HG03442 (cell line): ENCODE data around the gene CELSR3.

ENCODE experiments used
- ATAC-seq: cut with Tn5 transposase; IDR thresholded peaks from one replicate; pipeline ENCODE4 v1.9.1; 2021; ENCODE audit warnings: mild to moderate bottlenecking, moderate library complexity; ENCODE audit not compliant: unreplicated experiment

CELSR3 gene

DNA sequence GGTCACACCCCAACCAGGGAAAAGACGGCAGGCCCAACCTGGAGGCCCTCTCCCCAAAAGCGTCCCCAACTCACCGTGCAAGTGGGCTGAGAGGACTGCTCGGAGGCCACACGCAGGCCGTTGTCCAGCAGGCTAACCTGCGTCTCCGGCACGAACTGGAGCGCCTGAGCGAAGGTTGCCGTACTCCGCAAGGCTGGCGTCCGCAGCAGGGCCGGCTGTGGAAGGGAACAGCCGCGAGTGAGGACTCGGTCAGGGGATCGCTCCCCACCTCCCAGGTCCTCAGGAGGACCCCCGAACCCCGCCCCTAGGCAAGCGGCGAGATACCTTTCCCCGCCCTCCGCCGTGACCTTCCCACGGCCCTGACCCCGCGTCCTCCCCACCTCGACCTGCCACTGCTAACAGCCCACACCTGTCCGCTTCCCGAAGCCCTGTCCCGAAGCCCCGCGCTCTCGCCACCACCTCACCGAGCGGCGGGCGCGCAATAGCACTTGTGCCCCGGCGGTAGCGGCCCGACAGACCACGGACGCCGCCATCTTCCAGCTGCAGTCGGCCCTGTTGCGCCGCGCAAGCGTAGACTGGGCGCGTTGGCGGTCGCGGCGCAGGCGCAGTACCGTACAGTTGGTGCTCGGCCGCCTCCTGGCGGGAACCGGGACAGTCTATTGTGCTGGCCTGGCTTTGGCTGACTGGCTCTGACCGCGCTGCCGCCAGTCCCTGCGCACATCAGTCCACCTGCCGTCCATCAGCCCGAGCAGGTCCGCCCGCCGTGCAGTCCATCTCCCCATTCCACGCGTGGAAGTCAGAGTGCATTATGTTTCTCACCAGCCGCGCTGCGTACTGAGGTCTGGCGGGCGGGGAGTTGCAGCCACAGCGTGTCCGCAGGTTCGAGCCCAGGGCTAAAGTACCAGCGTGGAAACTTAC lies 53.3 kb downstream of the CELSR3 start, which contains the start of gene UQCRC1:
Gene UQCRC1, minus strand, starts transcription at position 559 of the 918 bp plus-strand sequence. Its CDS starts 26 bp downstream, at position 533.
- ATAC-seq: peak; percentile 94

DNA sequence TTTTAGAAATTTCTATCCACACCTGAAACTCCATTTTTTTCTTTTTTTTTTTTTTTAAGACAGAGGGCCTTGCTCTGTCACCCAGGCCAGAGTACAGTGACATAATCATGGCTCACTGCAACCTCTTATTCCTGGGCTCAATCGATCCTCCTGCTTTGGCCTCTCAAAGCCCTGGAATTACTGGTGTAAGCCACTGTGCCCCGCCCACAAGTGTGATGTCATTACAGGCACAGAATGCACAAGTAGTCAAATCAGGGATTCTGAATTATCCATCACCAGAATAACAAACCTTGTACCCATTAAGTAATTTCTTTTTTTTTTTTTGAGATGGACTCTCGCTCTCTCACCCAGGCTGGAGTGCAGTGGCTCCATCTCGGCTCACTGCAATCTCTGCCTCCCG lies 55.2 kb downstream of the CELSR3 start:
- no peak for ATAC-seq

DNA sequence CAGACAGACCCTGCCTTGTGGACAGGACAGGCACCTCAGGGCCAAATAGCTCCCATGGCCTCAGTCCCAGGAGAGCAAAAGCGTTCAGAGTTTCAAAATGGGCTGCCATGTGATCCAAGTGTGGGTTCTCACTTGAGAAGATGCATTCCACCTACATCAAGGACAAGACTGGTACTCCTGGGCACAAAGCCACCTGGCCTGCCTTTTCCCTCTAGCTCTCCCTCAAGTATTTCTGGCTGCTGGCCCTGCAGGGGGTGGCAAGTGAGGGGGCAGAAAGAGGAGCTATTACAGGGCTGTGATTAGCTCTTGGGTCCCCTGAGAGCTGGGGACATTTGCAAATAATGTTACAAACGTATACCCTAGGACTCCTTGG lies 61.1 kb downstream of the CELSR3 start:
- ATAC-seq: no peak

DNA sequence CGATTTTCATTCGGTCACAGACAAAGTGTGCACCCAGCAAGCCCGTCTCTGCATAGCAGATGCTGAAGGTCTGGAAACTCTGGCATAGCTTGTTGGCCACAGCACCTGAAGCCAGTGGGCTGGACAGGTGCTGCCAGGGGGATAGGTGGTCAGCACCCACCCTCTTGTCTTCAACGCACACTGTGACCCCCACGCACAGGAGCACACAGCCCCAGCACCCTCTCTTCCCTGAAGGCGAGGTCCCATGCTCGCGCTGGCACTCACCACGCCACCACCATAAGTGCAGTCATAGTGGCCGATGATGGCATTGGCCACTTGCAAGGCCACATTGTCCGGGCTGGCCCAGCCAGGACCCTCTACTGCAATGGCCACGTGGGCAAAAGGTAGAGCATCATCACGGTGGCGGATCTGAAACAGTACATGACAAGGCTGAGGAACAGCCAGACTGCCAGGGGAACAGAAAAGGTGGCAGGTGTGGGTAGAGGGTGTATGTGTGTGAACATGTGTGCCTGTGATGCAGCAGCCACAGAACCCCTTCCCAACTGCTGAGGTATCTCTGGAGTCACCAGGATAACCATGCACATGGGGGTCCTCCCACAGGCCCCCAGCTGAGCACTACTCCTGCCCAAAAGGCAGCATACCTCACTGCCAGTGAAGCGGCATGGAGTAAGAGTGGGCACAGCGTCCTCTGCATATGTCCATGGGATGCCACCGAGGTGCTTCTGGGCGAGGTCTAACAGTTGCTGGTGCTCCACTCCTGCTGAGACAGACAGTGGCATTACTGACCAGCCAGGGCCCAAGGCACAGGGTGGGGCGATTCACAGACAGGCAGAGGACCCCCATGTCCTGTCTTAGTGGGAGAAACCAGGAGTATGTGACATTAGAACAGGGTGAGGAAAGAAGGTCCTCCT lies 61.7 kb downstream of the CELSR3 start:
- no peak for ATAC-seq

DNA sequence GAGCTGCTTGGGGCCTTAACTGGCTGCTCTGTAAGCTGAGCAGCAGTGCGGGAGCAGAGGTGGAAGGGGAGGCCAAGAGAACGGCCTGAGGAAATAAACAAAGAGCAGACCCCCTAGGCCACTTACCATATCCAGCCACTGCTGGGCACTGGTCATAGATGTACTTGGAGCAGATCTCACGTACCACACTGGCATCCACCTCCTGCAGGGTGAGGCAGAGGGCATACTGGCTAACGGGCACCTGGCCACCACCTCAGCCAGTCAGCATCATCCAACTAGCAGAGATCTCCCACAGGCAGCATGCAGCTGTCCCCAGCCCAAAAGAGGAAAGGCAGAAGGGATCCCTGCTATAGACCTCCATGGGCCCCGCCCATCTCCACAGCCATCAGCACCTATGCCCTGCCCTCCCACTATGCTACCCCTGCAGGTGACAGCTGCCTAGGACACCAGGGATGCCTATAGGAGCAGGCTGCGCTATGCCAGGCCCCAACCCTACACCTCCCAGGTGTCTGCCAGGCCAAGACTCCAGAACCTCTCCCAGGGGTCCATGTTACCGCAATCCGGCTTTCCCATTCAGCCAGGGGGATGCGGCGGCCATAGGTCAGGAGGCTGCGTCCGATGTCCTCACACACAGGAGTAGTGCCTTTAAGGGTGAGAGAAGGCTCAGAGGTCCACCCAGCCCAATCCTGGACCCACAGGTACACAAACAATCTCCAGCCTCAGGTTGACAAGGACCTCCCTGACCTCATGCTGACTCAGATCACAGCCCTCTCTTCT lies 63.0 kb downstream of the CELSR3 start:
- no peak for ATAC-seq

DNA sequence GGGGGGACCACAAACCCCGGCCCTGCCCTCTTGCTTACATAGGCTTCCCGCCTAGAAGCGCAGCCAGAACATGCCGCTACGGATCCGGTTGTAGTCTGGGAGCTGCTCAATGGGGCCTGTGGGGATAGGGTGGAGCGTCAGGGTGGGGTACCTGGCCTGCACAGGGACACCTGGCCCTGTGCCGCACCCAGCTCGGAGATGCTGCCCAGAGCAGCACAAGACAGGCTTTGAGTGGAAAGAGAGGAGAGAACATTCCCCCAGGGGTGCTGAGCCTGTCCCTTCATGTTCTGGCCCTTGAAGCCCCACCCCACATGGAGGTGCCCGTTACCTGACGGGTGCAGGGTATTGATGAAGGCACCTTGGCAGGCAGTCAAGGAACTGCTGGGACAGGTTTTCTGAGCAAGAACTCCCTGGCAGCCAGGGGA lies 63.6 kb downstream of the CELSR3 start:
- no peak for ATAC-seq

DNA sequence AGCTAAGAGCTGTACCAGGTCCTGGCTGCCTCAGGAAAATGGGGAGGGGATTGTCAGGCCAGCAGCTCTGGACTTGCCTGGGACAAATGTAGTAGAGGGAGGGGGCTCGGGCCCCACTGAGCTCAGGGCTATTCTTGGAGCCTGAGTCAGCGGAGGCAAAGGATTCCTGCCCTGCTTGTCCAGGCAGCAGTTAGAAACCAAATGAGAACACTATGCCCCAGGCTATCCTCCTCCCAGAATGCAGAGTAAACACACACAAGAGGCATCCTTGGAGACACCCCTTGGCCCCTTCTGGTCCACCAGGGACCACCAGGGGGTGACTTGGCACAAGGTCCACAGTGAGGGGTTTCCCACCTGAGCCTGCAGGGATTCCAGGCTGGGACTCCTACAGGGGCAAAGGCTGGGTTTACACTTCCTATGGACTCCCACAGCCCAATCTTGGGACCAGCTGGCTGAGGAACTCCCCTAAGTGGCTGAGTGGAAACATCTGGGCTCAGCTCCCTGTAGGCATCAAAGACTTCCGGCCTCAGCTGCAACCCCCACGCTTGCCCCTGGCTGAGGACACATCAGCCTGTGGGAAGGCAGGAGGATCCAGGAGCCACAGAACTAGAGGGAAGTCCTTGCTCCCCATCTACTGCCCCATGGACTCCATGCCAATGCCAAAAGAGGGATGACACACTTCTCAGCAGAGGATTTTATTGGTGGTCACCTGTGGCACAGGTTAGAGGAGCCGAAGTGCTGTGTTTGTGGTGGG lies 64.2 kb downstream of the CELSR3 start:
- no peak for ATAC-seq

DNA sequence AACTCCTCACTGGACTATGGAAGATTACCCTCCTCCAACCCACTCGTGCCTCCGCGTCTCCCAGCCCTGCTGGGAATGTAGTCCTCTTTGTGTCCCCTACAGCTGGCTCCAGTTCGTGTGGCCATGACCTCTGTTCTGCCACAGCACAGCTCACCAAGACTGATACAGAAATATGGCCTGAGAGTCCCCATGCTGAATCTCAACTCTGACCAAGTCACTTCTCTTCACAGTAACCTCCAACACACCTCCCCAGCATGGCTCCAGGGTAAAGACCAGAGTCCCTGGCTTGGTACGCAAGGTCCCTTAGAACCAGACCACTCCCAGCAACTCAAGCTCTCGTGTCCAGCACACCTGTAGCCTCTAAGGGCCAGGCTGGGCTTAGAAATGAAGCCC lies 65.3 kb downstream of the CELSR3 start:
- ATAC-seq: no peak

DNA sequence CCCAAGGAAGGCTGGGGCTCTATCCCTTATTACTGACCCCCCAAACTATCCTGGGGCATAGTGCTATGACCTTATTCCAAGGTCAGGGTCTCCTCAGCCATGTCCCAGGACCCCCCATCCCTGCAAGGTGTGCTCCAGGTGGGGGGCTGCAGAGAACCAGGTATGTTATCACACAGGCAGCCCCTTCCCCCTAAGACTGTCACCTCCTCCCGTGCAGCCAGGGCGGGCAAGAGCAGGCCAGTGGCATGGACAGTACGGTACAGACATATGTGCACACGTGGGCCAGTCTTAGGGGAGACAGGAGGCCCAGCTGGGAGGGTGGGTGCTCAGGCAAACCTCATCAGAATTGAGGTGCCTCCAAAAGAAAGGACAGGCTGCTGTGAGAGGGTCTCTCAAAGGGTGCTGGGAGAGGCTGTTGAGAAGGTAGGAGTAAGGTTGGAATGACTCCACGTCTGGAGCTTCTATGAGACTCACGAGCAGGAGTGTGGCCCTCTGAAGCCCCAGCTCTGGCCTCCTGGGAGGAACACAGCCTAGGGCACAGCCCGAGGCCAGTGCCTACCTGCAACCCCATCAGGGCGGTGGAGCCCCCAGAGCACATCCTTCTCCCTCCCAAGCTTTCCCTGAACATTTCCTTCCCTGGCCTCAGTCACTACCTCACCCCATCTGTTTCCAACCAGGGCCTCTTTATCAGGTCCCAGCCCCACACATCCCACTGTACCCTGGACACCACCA lies 65.8 kb downstream of the CELSR3 start:
- no peak for ATAC-seq

DNA sequence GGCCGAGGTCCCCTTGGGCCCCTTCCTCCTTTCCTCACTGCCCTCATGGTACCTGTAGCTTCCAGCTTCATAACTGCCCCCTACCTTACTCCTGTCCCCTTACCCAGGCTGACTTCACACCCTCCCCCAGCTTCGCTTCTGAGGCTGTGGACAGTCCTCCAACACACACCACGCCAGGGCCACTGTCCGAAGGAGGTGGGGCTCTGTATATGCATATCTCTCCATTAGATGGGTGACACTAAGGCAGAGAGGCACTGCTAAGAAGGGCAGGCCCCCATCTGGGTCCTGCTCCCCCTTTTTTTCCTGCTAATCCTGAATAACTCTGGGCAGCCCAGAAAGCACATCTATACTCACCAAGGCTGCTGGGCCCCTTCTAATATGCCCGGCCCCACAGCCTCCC lies 66.5 kb downstream of the CELSR3 start:
- no peak for ATAC-seq

DNA sequence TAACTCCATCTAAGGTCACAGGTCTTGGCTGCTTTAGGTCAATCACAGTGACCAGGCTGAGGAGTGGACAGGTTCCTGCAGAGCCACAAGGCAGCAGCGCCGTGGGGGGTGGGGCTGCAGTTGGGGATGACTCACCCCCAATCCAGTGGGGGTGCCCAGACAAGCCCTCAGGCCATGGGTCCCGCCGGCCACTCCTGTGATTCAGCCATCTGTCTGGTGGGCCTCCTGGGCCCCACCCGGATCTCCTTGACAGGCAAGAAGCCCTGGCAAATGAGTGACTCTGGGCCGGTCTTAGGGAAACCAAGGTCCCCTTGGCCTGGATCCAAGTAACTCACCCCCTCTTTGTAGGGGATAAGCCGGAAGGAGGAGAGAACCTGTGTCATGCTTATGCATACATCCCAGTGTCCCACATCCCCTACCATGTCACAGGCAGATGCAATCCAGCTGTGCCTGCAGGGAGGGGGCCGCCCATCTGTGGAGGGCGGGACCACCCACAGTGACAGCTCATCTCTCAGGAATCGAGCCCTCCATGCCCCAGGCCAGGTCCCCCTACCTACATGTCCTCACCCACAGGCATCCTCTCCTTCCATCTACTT lies 67.1 kb downstream of the CELSR3 start:
- no peak for ATAC-seq

DNA sequence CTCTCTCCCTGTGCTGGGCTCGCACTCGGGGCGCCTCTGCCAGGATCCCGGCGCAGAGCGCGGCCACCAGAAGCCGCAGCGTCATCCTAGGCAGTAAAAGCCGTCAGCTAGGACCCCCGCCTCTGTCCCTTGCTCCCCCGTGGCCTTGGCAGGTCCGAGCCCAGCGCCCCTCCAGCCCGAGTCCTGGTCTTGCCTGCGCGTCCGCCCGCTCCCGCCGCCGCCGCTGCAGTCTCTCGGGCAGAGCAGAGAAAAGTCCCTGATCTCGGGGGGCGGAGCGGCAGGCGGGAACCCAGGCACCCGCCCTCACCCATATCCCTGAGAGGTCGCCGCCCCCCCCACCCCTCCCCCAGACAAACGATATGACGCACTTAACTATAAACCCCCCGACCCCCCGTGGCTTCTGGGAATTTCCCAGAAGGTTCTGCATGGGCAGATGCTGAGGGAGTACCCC lies 67.6 kb downstream of the CELSR3 start, which contains the start of gene COL7A1:
Gene COL7A1, minus strand, starts transcription at position 255 of the 451 bp plus-strand sequence. Its CDS starts 170 bp downstream, at position 85.
- no peak for ATAC-seq

DNA sequence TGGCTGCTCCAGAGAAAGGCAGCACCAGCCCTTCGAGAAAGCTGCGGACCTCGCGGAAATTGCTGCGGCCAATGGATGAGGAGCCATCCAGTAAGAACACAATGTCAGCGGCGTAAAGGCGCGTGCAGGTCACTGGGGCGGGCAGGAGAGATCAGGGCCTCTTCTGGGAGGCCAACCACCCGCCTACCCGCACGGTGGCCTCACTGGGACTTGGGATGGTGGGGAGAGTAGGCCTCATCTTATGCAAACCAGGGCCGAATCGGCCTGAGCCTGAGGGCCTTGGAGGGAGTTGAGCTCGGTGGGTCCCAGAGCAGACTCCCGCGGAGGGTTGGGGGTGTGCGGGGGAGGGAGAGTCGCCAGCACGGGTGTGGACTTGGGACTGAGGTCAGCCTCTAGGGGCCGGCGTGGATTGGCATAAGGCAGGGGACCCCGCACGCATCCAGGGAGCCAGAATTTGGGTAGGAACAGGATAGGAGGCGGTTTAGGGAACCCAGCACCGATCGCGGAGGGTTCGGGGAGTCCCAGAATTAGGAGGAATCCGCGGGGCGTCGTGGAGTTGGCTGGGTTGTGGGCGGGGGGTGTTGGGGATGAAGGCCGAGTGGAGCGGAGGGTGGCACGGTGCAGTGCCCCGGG lies 68.2 kb downstream of the CELSR3 start:
- no peak for ATAC-seq

DNA sequence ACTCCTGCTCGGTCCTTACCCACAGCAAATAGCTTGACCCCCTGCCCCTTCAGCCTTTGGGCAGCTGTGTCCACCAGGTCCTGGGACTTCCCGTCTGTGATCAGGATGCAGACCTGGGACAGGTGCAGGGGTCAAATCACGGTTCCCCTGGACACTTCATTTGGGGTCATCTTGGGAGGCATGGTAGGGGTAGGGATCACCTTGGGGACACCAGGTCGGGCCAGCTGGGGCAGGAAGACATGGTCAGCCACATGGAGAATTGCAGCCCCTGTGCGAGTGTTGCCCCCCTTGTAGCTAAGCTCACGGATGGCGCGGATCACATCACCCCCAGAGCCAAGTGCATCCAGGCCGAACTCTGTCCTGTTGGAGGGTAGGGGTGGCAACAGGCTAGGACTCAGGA lies 69.3 kb downstream of the CELSR3 start:
- ATAC-seq: no peak

DNA sequence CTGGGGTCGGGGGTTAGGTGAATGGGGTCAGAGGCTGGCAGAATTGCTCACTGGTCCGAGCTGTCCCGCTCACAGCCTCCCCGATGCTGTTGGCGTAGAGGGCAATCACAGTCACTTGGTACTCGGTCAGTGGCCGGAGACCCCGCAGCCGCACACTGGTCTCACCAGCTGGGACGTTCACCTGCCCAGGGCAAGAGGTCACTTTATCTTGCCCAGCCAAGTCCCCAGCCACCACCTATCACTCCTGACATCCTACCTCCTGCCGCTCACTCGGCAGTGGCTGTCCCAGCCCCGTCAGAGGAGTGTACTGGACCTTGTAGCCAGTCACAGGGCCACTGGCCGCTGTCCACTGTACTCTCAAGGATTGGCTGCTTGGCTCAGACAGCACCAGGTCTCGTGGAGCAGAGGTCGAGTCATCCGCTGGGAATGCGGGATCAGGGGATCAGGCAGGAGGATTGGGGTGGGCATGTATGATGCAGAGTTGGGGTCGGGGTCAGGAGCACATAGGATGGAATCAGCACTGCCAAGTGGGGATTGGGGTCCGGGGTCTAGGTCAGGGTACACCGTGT lies 70.1 kb downstream of the CELSR3 start:
- ATAC-seq: no peak

DNA sequence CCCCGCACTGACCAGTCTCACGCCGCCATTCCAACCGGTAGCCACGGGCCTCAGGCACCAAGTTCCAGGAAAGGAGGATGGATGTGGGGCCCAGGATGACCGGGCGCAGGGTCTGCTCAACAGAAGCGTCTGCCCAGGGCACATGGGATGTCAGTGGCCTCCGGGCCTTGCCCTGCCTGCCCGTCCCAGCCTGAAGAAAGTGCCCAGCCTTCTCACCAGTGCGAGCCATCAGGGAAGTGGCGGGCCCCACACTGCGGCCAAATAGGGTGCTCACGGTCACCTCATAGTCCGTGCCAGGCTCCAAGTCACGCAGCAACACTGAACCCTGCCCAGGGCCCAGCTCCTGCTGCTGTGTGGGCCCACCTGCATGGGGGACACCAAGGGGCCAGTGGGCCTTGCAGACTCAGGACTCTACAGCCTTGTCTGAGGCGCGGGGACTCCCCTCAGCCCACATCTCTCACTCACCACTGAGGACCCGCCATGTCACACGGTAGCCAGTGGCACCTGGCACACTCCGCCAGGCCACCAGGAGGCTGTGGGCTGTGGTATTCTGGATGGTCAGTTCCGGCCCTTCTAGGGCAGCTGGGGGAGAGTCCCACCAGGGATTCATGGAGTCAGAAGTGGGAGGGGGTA lies 70.7 kb downstream of the CELSR3 start:
- no peak for ATAC-seq

DNA sequence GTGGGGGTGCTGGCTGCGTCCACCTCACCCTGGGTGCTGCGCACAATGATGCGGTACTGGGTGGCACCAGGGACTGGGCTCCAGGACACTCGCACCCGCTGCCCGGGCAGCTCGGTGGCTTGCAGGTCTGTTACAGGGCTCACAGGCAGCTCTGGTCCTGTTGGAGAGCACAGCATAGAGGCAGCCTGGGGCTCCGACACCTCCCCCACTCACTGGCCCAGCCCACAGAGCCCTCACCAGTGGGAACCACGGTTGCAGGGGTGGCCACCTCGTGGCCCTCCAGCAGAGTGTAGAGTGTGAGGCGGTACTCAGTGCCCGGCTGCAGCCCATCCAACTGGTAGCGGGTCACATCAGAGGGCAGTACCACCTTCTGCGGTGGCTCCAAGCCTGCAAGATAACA lies 71.2 kb downstream of the CELSR3 start:
- ATAC-seq: no peak

DNA sequence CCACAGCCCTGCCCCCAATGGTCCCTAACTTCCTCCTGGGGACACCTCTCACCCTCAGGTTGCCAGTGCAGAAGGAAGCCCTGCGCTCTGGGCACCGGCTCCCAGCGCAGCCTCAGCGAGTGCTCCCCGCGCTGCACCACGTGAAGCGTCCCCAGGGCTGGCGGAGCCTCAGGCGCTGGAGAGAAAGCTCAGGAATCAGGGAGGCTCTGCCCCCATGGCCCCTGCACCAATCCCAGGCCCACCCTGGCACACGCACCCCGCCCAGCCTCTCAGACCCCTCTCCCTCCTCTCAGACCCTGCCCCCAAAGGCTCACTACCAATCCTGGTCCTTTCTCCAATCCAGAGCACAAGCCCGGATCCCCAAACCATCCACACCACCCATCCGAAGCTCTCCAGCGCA lies 74.5 kb downstream of the CELSR3 start:
- no peak for ATAC-seq
